Heart right ventricle (tissue), 16 donors: ENCODE results near the gene FOXP2. TPM values are rescaled to one million over a fixed set of nuclear protein-coding genes. Genes with fewer than 3 reads are reported as not detected.

Experiments used
- ATAC-seq, 8 donors: fragments of 200-7000 bp; cut with Tn5 transposase; one replicate each; pipeline ENCODE4 v1.9.1; 2020; ENCODE audit warnings: mild to moderate bottlenecking in 8 of 8, moderate library complexity in 8 of 8, moderate number of reproducible peaks in 1 of 8
- DNase-seq, 2 donors: peaks; one replicate each; pipeline ENCODE4 v3.0.0-alpha.2; 2020
- H3K27ac ChIP-seq, 10 donors: fragments of 200-600 bp; sonication (generic) in 2 of 10; one replicate each; pipeline versions ENCODE4 v1.5.0 to v1.8.0; 2020 to 2022; ENCODE audit warnings: mild to moderate bottlenecking in 3 of 10
- H3K27me3 ChIP-seq, 7 donors: fragments of 200-600 bp; one replicate each; pipeline ENCODE4 v1.8.0; 2021 to 2022; ENCODE audit warnings: mild to moderate bottlenecking in 2 of 7
- H3K36me3 ChIP-seq, 9 donors: fragments of 200-600 bp; sonication (generic) in 1 of 9; one replicate each; pipeline versions ENCODE4 v1.5.0 to v1.8.0; 2020 to 2022; ENCODE audit warnings: mild to moderate bottlenecking in 2 of 9
- H3K4me1 ChIP-seq, 9 donors: fragments of 200-600 bp; sonication (generic) in 1 of 9; one replicate each; pipeline versions ENCODE4 v1.5.0 to v1.8.0; 2020 to 2022; ENCODE audit warnings: mild to moderate bottlenecking in 4 of 9
- H3K4me3 ChIP-seq, 10 donors: fragments of 200-600 bp; sonication (generic) in 2 of 10; one replicate each; pipeline versions ENCODE4 v1.5.0 to v1.8.0; 2020 to 2022; ENCODE audit warnings: mild to moderate bottlenecking in 7 of 10, moderate library complexity in 2 of 10
- H3K9me3 ChIP-seq, 11 donors: fragments of 200-600 bp in 10 of 11; sonication (generic) in 2 of 11; one replicate each; pipeline versions ENCODE4 v1.5.0 to v1.8.0; 2013 to 2022; ENCODE audit warnings: mild to moderate bottlenecking in 2 of 11, control low read depth in 1 of 11, moderate library complexity in 1 of 11
- CTCF ChIP-seq, 9 donors: fragments of 200-600 bp; sonication (generic) in 2 of 9; IDR thresholded peaks; one replicate each; pipeline versions ENCODE4 v1.5.0 to v1.8.0; 2021 to 2022; ENCODE audit warnings: antibody characterized with exemption in 9 of 9, mild to moderate bottlenecking in 5 of 9, moderate library complexity in 1 of 9
- WGBS, 2 donors: extraction: QIAGEN DNeasy Blood & Tissue Kit; methylation state at CpG; one replicate each; pipeline ENCODE4 v1.1.7; 2013; ENCODE audit warnings: inconsistent platforms in 1 of 2; 5-methylcytosine and 5-hydroxymethylcytosine counted together
- intact Hi-C, 10 donors: fragments of 100-400 bp; cut with DNase I; formaldehyde crosslinking; loops; one replicate each; pipeline versions ENCODE4 v1.11.1 to v1.14.2; 2022
- polyA plus RNA-seq, 2 donors: library from polyadenylated mRNA; stranded (reverse); fragments of 200-250 nt; gene quantifications; one replicate each; pipeline ENCODE4 v1.2.3, GENCODE V29; 2013
- total RNA-seq, 10 donors: library from RNA; stranded (reverse); fragmentation: NEBNext Ultra II Directional in 3 of 10; extraction: Animal tissue kit (Norgen Biotek cat#: 25700) in 3 of 10; gene quantifications; one replicate each; pipeline versions ENCODE4 v1.2.1 to v1.2.4, GENCODE V29; 2021 to 2023
- donor health status: Arrhythmogenic right ventricular cardiomyopathy.
- donor health status: ischemic (EF 13 %, LVEDD 7.1; RV severe dilation, severe dysfunction).
- donor health status: healthy with polysubstance abuse.
- donor health status: DM: no; HTN: yes; CAD: no.
- donor health status: DM: no; HTN: no; CAD: no.
- donor health status: ischemic (EF 25% LVEDD 6.9; RV normal size, moderate dysfunction).
- donor health status: ischemic (EF 25% LVEDD 5.7; RV mildly dilated, moderate dysfunction).
- donor health status: healthy.
- donor health status: DM: yes; HTN: yes; CAD: no.
- donor health status: Ischemic cardiomyopathy.
- donor health status: ischemic (EF 35%, LVEDD 5.7; RV mildly dilated, moderate dysfunction).
- donor health status: nonischemic (EF 11% LVEDD 7.7; RV severe dilation, severe dysfunction).
- donor health status: DM: yes; HTN: yes; CAD: no.
- donor health status: PGD.
- donor health status: ischemic (EF 29% LVEDD 5.4; RV normal size, mild dysfunction).
- donor health status: nonischemic (EF 23%, LVEDD 6.1; RV moderate dilation, normal function).

FOXP2 gene
- total and polyA plus RNA-seq, 12 donors: 0.16 to 4.7 (median 1.9) TPM

GRCh38 chr7:114703677-114704076 is 289.1 kb downstream of the FOXP2 start:
- no peak for TF ChIP-seq CTCF (IDR thresholded peaks at IDR 0.05)
- Histone ChIP-seq H3K27ac (no peak overlapping the region), H3K4me3 (no peak overlapping the region), H3K4me1 (no peaks in the 10 kb centered on the region), H3K9me3 (peaks cover 0 to 3% (median 0%) of the 10 kb centered on the region in 11 donors), H3K36me3 (no peaks in the 10 kb centered on the region), H3K27me3 (no peaks in the 10 kb centered on the region)
- intact Hi-C loops: no loop called here
- DNase-seq (no peak), ATAC-seq (no peak)
- WGBS, 2 donors: 50 to 51% methylated on average over 6 of the region's 6 CpGs

- no peak for ATAC-seq
- DNase-seq: no peak
- no peak overlapping the region for H3K4me3 ChIP-seq
- no peak overlapping the region for H3K27ac ChIP-seq
- no peak for TF ChIP-seq CTCF (IDR thresholded peaks at IDR 0.05)
- 66 to 84% methylated on average over 6 of the region's 6 CpGs for WGBS, 2 donors
- H3K9me3 ChIP-seq: no peaks in the 10 kb centered on the region
- H3K27me3 ChIP-seq: no peaks in the 10 kb centered on the region
- H3K36me3 ChIP-seq: no peaks in the 10 kb centered on the region
- H3K4me1 ChIP-seq: no peaks in the 10 kb centered on the region
- intact Hi-C loops: no loop called here
Measured at GRCh38 chr7:114708646-114709045, 294.0 kb downstream of the FOXP2 start.

GRCh38 chr7:114710499-114710898 is 295.9 kb downstream of the FOXP2 start:
- ATAC-seq (no peak), DNase-seq (no peak)
- Histone ChIP-seq H3K9me3 (no peaks in the 10 kb centered on the region), H3K4me1 (no peaks in the 10 kb centered on the region), H3K27ac (no peak overlapping the region), H3K27me3 (no peaks in the 10 kb centered on the region), H3K4me3 (no peak overlapping the region), H3K36me3 (no peaks in the 10 kb centered on the region)
- no peak for TF ChIP-seq CTCF (IDR thresholded peaks at IDR 0.05)
- intact Hi-C loops: no loop called here
- 76 to 83% methylated on average over 5 of the region's 5 CpGs for WGBS, 2 donors

- no peaks in the 10 kb centered on the region for H3K4me1 ChIP-seq
- H3K27ac ChIP-seq: no peak overlapping the region
- no peak for DNase-seq
- no peak for ATAC-seq
- intact Hi-C loops: no loop called here
- TF ChIP-seq CTCF (IDR thresholded peaks at IDR 0.05): no peak
- H3K9me3 ChIP-seq: no peaks in the 10 kb centered on the region
- no peaks in the 10 kb centered on the region for H3K27me3 ChIP-seq
- WGBS, 2 donors: 59 to 75% methylated on average over 4 of the region's 4 CpGs
- H3K36me3 ChIP-seq: no peaks in the 10 kb centered on the region
- no peak overlapping the region for H3K4me3 ChIP-seq
Measured at GRCh38 chr7:114711241-114711640, 296.6 kb downstream of the FOXP2 start.

GRCh38 chr7:114715907-114716306 is 301.3 kb downstream of the FOXP2 start:
- no peak for TF ChIP-seq CTCF (IDR thresholded peaks at IDR 0.05)
- no peaks in the 10 kb centered on the region for H3K27me3 ChIP-seq
- H3K4me3 ChIP-seq: no peak overlapping the region
- H3K4me1 ChIP-seq: no peaks in the 10 kb centered on the region
- DNase-seq (no peak), ATAC-seq (no peak)
- no peak overlapping the region for H3K27ac ChIP-seq
- no peaks in the 10 kb centered on the region for H3K9me3 ChIP-seq
- no peaks in the 10 kb centered on the region for H3K36me3 ChIP-seq
- 50% methylated on average over 3 of the region's 3 CpGs for WGBS, 2 donors
- intact Hi-C loops: no loop called here
